ENCODE data around the gene PLA2G15.

The PLA2G15 gene

GRCh38 chr16:68283801-68284598 is 38.8 kb downstream of the PLA2G15 start:
- TF ChIP-seq ZNF121 (tag by site-specific recombination; IDR thresholded peaks at IDR 0.05) (no peak), ZNF488 (tag by site-specific recombination; IDR thresholded peaks at IDR 0.05) (no peak), ZNF596 (tag by site-specific recombination; IDR thresholded peaks at IDR 0.05) (no peak), ZNF843 (tag by site-specific recombination; IDR thresholded peaks at IDR 0.05) (no peak), ZNF704 (tag by site-specific recombination; IDR thresholded peaks at IDR 0.05) (no peak), ZNF214 (tag by site-specific recombination; IDR thresholded peaks at IDR 0.05; ENCODE audit: borderline replicate concordance) (no peak), ZNF112 (tag by site-specific recombination; IDR thresholded peaks at IDR 0.05) (no peak), RBAK (tag by site-specific recombination; IDR thresholded peaks at IDR 0.05) (no peak), OVOL3 (tag by site-specific recombination; IDR thresholded peaks at IDR 0.05) (no peak), ZNF677 (tag by site-specific recombination; IDR thresholded peaks at IDR 0.05) (no peak), ZBTB17 (tag by site-specific recombination; IDR thresholded peaks at IDR 0.05) (no peak), CTCF (tag by site-specific recombination; IDR thresholded peaks at IDR 0.05) (no peak), ZSCAN30 (tag by site-specific recombination; IDR thresholded peaks at IDR 0.05) (no peak), ZNF610 (tag by site-specific recombination; IDR thresholded peaks at IDR 0.05; ENCODE audit: borderline replicate concordance) (no peak), YY1 (tag by site-specific recombination; IDR thresholded peaks at IDR 0.05) (no peak), ZNF544 (tag by site-specific recombination; IDR thresholded peaks at IDR 0.05) (no peak)
- peaks cover 19 to 67% of the 10 kb centered on the region in 2 experiments; a peak in 2 of 3 replicates for H3K36me3 ChIP-seq (ENCODE audit: control insufficient read depth in 2 of 2, insufficient read depth in 1 of 2, low read length in 2 of 2)
- H3K27ac ChIP-seq (ENCODE audit: extremely low read depth, low read depth, low read length): no peak overlapping the region
- H3K9me3 ChIP-seq (ENCODE audit: control insufficient read depth, insufficient read depth, low read depth, low read length): no peaks in the 10 kb centered on the region
- ChIA-PET CTCF (interaction anchor here (1.1 to 2.8 kb wide), 3 partner anchors 16 to 23 kb away, joined by 3 to 14 read pairs (median 5); partner anchors contain the start of gene SLC7A6), POLR2A (interaction anchor here (0.7 kb wide), 1 partner anchor 27 kb away, joined by 3 read pairs; the partner anchor contains the start of genes PRMT7 and SLC7A6OS)
- no peaks in the 10 kb centered on the region for H3K4me1 ChIP-seq (ENCODE audit: control insufficient read depth, insufficient read depth, low read length)
- no peak overlapping the region for H3K4me3 ChIP-seq (ENCODE audit: low read depth, low read length)

- H3K4me1 ChIP-seq (ENCODE audit: control insufficient read depth, insufficient read depth, low read length): no peaks in the 10 kb centered on the region
- POLR2A ChIA-PET: interaction anchor here (1.4 kb wide), 1 partner anchor 26 kb away, joined by 7 read pairs; the partner anchor contains the start of genes PRMT7 and SLC7A6OS
- no peak overlapping the region for H3K27ac ChIP-seq (ENCODE audit: extremely low read depth, low read depth, low read length)
- H3K9me3 ChIP-seq (ENCODE audit: control insufficient read depth, insufficient read depth, low read depth, low read length): no peaks in the 10 kb centered on the region
- TF ChIP-seq ZNF501 (tag by site-specific recombination; IDR thresholded peaks at IDR 0.05) (no peak), KLF17 (tag by site-specific recombination; IDR thresholded peaks at IDR 0.05) (no peak)
- H3K4me3 ChIP-seq (ENCODE audit: low read depth, low read length): no peak overlapping the region
- H3K36me3 ChIP-seq (ENCODE audit: control insufficient read depth in 2 of 2, insufficient read depth in 1 of 2, low read length in 2 of 2): peaks cover 15 to 68% of the 10 kb centered on the region in 2 experiments; a peak in 2 of 3 replicates
- CTCF ChIA-PET: interaction anchor here (1.0 to 2.8 kb wide), 4 partner anchors 8 to 191 kb away, joined by 3 to 14 read pairs (median 4); no protein-coding TSS in a partner anchor
Observed at GRCh38 chr16:68284847-68285246, 39.7 kb downstream of the PLA2G15 start.

Measured in HEK293 (cell line).